GM19372 (cell line): ENCODE measurements around the gene IFT27.
"Not testable (repeated sequence)": the region's sequence is repeated elsewhere in the genome, so short reads cannot be mapped to it uniquely, and the experiment has no call there.

Experiments used
- ATAC-seq: cut with Tn5 transposase; IDR thresholded peaks from one replicate; pipeline ENCODE4 v1.9.1; 2021; ENCODE audit warnings: mild to moderate bottlenecking, low read depth, moderate library complexity; ENCODE audit not compliant: unreplicated experiment

IFT27 gene

DNA sequence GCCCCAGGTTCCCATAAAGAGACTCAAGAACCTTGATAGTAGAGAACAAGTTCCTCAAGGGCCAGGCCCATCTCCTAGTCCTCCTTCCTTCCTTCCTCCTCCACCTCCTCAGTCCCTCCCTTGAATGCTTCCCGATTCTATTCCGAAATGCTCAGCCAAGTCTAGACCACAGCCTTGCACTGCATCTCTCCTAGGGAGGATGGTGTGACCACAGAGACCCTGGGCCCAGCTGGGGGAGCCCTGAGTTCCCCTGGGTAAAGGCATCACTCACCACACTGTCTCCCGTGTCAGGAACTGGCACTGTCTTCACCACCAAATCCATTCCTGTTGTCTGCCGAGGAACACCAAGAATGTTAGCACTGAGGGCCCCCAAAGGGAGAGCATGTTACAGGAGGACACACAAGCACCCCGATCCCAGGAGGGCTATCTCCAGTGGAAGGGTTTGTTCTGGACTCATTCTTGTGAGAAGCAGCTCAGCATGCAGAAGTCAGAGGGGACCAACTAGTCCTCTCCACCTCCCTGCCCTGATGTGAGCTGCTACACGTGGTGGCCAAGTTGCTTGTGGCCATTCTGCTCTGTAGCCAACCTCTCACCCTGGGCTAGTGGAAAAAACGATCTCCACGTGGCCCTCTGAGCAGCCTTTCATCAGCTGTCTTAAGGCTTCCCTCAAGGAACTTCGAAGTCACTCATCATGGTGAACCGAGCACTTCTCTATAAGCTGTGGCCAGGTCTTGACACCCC lies 8.7 kb downstream of the IFT27 start:
- no peak for ATAC-seq

DNA sequence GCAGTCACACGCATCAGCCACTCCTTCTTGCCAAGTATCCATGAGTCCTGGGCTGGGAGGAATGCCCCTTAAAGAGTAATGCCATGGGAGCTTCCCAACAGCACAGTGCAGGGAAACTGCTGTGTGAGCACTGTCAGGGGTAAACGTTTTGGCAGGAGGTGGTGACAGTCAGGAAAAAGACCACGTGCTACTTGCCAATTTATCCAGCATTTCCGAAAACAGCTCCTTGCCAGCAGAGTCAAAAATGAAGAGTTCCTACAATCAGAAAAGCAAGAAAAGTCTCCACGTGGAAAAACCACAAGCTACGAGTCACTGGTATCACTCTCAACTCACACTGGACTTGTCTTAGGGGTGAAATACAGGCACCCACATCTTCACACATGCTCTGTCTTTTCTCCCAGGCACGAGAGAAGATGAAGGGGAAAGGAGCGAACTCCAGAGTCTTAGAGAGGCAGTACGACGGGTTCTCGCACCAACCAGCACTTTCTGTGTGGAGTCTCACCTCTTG lies 9.9 kb downstream of the IFT27 start:
- no peak for ATAC-seq

DNA sequence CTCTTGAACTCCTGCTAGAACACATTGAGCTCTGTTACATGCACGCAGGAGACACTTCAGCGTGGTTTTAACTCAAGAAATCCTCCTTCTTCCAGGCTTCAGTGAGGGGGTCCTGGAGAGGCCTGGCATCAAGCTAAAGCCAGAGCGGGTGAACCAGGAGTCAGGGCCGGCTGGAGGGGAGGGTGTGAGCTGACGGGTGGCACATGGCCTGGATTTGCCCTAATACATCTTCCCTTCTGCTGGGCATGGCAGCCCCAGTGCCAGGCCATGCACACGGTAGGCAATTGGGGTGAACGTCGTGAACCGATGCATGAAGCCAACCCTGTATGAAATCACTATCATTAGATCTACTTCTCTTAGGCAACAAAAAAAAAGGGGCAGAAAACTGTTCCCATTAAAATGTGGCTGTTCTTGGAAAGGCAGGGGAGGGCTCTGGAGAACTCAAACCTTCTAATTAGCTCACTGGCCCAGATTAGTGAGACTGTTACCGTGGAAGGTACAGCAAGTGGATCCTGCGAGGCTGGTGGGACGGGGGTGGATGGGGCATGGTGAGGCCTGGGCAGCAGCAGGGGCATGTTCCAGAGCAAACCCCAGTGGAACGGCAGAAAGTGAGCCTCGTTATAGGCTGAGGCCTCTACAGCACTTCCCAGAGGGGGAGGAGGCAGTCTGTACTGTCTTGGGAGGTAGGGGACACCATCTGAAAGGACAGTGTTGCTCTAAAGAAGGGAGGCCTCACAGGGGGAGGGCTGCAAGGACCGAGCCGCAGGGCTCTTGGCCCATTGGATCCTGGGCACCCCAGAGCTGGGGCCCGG lies 10.6 kb downstream of the IFT27 start:
- no peak for ATAC-seq

DNA sequence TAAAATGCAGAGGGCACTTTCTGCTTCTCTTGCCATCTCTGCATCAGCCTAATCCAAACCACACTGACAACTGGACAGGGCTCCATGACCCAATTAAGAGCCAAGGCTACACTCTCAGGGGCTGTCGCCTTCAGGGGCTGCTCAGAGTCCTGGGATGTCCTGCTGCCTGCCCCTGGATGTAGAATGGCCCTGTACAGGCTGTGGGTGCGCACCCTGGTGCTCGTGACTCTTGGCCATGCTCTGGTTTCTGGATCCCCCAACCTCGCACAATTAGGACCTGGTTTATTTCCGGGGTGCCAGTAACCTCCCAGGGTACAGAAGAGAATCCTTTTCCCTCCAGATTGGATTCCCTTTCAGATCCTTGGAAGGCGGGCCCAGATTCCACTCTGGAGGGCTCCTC lies 11.3 kb downstream of the IFT27 start:
- no peak for ATAC-seq

DNA sequence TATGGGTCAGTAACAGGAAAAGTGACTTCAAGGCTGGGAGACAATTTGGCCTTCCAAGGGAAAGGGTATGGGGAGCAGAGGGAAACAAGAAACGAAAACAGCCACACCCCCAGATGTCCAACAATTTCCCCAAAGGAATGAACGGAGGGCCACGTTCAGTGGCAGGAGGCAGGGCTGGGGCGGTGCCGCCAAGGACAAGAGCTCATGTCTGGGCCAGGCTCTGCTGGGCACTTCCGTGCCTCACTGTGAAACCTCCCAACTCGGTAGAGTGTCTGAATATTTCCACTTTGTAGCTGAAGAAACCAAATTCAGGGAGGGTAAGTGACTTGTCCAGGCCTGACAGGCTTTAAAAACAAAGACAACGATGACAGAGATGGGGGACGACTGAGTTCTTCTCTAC lies 11.9 kb downstream of the IFT27 start:
- ATAC-seq: no peak

DNA sequence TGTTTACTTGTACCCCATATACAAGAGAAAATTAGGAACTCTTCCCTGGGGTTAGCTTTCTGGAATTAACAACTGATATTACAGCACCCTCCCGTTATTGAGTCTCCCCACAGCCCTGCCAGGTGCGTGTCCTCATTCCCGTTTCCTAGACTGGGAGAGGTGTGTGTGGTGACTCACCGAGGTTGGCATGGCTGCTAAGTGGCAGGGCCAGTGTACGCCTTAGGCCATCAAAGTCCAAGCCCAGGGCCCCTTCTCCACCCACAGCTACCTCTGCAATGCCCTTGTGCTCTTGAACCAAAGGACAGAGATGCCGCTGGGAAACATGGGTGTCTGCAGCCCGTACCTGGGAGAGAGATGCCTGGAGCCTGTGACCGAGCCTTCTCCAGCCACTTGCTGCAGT lies 12.3 kb downstream of the IFT27 start:
- ATAC-seq: no peak

DNA sequence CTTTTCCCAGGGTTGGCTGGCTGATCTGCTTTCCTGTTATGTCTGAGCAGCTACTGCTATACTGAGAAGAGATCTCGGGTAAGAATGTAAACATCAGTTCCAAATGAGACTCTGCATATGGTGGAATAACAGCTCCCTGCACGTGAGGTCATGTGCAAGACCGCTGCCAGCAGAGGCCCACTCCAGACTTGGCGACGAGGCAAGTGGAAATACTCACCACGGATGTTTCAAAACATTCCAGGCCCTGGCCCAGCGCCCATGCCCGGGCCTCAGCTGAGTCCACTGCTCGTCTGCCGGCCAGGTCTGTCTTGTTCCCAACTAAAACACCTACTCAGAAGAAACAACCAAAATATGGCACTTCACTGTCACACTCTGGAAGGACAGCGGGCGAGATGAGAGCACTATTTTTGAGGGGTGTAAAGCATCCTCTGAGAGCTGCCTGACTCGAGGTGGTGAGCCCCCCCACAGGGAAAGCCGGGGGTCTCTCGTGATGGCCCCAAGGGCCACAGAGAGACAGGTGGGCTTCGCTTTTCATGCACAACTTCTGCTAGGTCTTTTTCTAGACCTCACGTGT lies 13.1 kb downstream of the IFT27 start:
- no peak for ATAC-seq

DNA sequence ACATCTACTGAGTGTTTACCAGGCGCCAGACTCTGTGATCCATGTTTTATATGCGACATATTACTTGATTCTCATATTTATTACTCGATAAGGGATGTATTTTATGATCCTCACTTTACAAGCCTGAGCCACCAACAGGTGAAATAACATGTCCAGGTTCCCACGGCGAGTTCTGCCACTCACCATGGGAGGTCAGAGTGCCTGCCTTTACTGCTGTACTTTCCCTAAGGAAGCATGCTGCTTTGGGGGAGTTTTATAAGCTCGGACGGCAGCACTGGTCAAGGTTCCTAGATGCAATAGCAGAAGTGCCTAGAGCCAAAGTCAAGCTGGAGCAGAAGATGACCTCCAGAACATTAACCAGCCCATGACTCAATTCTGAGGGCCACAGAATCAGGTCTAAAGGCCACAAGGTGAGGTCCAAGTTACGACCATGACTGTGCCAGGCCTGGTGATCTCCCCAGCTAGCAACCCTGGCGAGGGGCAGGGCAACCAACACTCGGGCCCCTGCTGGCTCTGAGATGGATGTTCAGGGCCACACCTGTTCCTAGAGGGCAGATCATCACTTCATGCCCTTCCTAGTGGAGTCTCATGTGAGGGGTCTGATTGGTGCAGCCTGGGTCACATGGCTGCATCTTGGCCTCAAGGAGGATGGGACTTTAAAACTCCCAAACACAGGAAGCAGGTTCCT lies 14.2 kb downstream of the IFT27 start:
- no peak for ATAC-seq

DNA sequence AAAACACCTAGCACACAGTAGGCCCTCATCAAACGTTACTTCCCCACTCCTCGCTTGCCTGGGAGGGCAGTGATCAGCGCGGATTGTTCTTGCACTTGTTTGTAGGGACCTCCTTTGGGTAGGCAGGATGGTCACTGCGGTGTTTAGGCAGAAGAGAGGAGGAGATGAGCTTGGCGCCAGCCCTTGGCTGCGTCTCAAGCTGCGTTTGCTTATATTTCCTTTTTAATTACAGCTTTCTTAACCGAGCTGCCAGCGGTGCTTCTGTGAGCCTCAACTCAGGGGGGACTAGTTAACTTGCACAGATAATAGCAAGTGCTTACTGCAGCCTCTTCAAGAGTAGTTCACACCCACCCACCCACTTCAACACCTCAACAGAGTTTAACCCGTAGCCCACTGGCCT lies 15.1 kb downstream of the IFT27 start:
- ATAC-seq: no peak

DNA sequence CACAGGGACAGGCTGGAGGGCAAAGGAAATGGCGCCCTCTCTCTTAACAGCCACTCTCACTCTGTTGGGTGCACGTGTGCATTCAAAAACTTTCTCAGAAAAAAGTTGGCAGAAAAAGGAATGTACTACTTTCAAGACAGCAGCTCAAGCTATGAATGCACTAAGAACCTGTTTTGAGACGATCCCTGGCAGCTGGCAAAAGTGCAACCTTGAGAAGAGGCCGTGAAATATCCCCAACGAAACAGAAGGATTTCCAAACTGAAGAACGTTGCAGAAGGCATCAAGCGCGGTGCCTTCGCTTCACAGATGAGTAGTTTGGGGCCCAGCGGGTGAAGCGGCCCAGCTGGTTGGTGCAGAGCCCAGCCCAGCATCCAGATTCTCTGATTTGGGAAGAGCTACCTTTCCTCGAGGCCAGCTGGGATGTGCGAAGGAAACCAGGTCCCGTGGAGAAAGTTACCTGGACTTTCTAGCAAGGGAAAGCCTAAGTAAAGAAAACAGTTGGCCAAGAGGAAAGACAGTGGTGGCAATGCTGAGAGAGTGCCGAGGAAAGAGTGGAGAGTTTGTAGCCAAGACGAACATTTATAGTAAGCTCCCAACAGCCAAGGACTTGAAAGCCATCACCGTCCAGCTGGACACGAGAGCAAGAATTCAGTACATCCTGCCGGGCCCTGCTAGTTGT lies 16.3 kb downstream of the IFT27 start:
- no peak for ATAC-seq

DNA sequence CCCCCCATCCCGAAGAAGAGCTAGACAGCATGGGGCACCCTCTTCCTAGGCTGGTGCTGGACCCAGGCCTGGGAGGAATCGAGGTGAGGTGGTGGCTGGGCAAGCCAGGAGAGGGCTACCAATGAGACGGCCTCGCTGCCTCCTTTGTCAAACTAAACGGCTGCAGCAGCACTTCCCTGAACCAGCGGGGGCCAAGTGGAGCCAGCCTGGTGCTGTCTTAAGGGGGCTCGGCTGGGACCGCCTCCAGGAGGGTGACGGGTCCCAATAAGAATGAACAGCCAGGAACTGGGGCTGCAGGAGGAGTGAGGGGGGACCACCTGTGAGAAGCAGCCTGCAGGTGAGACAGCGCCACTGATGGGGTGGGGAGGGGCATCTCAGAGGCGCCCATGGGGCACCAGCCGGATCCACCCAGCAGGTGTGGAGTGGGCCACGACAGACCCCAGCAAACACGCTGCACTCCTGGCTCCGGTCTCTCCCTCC lies 17.1 kb downstream of the IFT27 start:
- ATAC-seq: no peak

DNA sequence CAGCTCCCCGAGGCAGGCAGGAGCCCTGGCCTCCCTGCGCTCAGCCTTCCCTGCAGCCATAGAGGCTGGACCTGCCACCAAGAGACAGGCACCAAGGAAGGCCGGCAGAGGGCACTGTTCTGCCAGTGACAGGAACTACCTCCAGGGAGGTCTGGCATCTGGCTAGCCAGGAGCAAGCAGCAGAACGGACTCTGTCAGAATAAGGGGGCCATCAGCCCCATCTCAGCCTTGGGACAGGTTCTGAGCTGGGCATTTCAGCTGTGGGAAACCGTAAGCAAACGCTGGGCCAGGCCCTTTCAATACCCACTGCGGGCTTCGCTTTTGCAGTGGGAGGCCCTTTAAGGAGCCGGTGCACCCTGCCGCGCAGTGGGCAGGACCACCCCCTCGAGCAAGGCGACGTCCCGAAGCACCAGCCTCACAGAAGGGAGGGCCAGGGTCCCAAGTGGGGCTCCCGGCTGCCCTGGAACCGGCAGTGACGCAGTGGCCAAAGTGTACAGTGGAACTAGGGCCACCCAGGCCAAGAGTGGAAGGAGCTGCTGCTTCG lies 18.2 kb downstream of the IFT27 start:
- ATAC-seq: no peak

DNA sequence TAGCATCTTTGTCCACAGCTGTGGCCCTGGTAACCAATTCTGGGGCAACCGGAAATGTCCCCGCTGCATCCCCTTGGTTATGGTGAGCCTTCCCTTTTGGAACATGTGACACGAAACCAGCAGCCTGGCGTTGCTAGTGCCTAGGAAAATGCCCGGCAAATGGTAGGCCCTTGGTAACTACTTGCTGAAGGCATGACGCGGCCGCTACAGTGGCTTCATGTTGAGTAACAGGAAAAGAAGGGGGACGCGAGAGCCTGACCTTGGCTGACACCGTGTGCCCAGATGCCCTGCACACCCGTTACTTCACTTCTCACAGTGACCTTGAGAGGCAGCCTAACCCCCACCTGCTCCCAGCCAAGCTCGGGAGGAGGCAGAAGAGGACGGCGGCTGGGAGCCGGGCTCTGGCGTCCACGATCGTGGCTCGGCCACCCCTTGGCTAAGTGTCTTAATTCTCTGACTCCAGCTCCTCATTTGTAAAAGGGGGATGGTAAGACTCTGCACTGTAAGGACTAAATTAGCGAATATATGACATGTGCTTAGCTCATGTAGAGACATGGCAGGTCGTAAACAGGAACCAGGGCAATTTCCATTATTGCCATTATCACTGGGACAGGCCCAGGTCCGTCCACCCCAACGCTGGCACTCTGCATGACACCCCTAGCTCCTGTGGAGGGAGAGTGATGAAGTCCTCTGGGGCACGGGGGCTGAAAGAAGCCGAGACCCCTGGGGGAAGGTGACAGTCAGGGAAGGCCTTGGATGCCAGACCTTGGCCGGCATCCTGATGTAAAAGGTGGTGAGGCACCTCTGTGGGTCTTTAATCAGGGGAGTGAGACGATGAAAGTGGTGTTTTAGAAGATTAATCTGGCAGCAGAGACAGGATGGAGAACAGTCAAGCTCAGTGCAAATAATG lies 18.9 kb downstream of the IFT27 start:
- ATAC-seq: no peak

DNA sequence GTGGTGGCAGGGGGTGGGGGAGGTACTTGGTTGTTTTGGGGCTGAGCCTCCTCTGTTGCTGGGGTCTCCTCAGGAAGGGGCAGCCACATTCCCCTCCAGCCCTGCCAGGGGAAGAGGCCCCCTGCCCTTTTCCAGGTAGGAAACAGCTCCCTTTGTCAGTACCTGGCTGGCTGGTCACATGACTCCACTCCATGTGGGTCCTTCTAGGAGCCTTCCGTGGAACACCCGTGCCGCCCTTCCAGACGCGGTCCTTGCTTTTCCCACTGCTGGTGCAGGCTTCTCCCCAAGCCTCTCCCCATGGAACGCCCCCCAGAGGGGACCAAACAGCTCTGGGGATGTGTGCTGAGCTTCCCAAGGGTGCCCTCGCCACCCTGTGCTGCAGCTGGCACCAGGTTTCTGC lies 19.9 kb downstream of the IFT27 start:
- ATAC-seq: no peak

DNA sequence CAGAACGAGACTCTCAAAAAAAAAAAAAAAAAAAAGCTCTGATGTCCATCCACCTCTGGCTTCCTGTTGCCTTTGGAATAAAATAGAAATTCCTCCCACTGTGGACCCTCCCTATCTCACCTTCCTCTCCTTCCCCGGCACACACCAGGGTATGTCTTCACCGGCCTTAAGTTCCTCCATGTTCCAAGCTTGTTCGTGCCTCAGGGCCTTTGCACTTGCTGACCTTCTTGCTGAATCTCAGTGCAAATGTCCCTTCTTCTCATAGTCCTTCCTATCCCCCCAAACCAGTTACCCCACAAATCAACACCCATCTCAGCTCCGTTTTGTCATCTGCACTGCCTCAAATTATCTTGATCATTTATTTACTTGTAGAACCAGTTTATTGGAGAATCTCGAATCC lies 20.6 kb downstream of the IFT27 start:
- no peak for ATAC-seq

DNA sequence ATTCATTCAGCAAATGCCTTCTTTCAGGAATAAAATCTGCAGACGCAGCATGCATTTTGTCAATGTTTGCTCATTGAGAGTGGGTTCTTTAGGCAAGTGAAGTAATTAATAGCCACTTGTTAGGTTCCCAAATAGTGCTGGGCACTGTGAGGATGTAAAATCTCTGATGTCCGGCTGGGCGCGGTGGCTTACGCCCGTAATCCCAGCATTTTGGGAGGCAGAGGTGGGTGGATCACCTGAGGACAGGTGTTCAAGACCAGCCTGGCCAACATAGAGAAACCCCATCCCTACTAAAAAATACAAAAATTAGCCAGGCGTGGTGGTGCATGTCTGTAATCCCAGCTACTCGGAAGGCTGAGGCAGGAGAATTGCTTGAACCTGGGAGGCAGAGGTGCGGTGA lies 21.0 kb downstream of the IFT27 start:
- not testable (repeated sequence) for ATAC-seq

DNA sequence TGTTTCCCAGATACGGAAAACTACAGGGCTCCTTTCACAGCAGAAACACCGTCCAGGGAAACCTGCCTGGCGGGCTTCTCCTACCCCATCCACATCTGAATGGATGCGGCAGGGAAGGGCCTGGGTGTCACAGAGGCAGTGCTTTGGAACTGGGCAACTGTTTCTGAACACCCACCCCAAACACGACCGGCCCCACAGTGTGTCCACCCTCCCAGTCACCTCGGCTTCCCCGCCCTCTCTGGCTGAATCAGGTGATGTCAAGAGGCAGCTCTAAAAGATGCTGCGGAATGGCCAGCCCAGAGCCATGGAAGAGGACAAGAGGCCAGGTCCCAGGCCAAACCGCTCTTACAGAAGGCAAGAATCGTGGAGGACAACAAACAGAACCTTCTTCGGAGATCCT lies 22.0 kb downstream of the IFT27 start:
- no peak for ATAC-seq

DNA sequence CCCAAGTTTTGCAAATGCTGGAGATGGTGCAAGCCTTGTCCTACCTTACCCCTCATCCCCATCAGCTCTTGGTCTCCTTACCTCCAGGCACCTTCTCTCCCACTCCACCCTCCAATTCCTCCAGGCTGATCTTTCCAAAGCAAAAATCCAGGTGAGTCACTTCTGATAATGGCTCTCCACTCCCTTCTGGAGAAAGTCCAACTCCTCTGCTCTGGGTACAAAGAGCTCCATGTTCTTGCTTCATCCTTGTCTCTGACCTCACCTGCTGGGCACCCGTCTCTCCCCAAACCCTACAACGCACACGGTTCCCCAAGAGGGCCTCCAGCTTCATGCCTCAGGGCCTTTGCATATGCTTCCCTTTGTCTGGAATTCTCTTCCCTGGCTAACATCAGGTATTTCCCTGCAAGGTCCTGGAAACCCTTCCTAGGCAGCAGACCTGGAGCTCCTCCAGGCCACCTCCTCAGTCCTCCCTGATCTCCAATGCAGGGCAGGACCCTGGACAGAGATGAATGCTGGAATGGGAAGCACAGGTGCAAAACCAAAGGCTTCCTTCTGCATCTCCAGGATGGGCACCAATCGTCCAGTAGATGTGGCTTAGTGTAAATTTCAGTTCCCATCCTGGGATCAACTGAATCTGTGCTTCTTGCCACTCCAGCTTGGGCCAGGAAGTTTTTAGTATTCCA lies 22.7 kb downstream of the IFT27 start:
- ATAC-seq: no peak
